ENCODE measurements around the gene LRRFIP1.

DNA sequence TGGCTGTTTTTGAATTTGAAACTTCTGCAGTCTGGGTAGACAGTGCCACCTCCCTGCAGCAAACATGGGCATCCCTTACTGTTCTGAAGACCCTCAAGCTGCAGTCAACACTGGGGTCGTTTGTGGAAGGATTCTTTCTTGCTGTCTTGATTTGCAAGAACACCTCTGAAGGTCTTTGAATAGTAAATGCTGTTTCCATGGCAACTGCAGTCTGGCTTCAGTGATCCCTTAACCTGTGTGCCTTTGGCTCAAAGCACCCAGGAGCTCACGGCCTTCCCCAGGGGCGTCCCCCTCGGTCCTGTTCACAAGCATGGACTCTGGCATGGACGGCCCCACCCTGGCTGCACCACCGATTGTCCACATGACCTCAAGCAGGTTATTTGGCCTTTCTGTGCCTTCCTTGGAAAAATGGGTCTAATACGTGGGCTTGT lies 38.3 kb downstream of the LRRFIP1 start:
- TF ChIP-seq POLR2AphosphoS5 (IDR thresholded peaks at IDR 0.05; ENCODE audit: insufficient read depth, low read depth, low read length) (no peak), POLR2A (IDR thresholded peaks at IDR 0.05; ENCODE audit: low read depth, low read length) (no peak)

All from endothelial cell of umbilical vein (primary cell).